Omental fat pad (tissue), 4 donors: ENCODE data around the gene C1QTNF12. TPM values are rescaled to one million over a fixed set of nuclear protein-coding genes. Genes with fewer than 3 reads are reported as not detected.

Experiments
- ATAC-seq: fragments of 150-250 bp; one replicate; pipeline ENCODE4 v1.9.1; 2016; ENCODE audit warnings: mild to moderate bottlenecking, moderate library complexity; ENCODE audit not compliant: low FRiP score
- DNase-seq: peaks from one replicate; pipeline ENCODE4 v3.0.0-alpha.2; 2019; ENCODE audit warnings: low spot score
- CTCF ChIP-seq, 3 donors: fragments of 450-650 bp; IDR thresholded peaks; one replicate each; pipeline ENCODE4 v1.5.1; 2016 to 2017; ENCODE audit warnings: antibody characterized with exemption in 3 of 3, mild to moderate bottlenecking in 3 of 3, moderate library complexity in 2 of 3
- total RNA-seq, 4 donors: library from RNA; depleted of rRNA; stranded (reverse); fragments of >200 nt; gene quantifications; one replicate each; pipeline ENCODE4 v1.1.0, GENCODE V29; 2016

Gene C1QTNF12
- total RNA-seq, 4 donors from 2014 or later, result 1.0 to 5.2 (median 1.8) TPM; not detected in 1

GRCh38 chr1:1231400-1232207, 14.9 kb downstream of the C1QTNF12 start, which contains the start of gene SDF4:
Gene SDF4, minus strand, starts transcription at chr1:1232001. Its CDS starts 3,229 bp downstream, at chr1:1228772.
- peak; percentile 79 for DNase-seq
- peak; percentile 92 for ATAC-seq
- no peak for TF ChIP-seq CTCF (IDR thresholded peaks at IDR 0.05)

GRCh38 chr1:1230656-1231399, 15.7 kb downstream of the C1QTNF12 start:
- no peak for DNase-seq
- ATAC-seq, result no peak
- TF ChIP-seq CTCF (IDR thresholded peaks at IDR 0.05), result no peak

- no peak for TF ChIP-seq CTCF (IDR thresholded peaks at IDR 0.05)
- DNase-seq (no peak), ATAC-seq (no peak)
Measured at GRCh38 chr1:1229770-1230169, 16.8 kb downstream of the C1QTNF12 start.

DNA sequence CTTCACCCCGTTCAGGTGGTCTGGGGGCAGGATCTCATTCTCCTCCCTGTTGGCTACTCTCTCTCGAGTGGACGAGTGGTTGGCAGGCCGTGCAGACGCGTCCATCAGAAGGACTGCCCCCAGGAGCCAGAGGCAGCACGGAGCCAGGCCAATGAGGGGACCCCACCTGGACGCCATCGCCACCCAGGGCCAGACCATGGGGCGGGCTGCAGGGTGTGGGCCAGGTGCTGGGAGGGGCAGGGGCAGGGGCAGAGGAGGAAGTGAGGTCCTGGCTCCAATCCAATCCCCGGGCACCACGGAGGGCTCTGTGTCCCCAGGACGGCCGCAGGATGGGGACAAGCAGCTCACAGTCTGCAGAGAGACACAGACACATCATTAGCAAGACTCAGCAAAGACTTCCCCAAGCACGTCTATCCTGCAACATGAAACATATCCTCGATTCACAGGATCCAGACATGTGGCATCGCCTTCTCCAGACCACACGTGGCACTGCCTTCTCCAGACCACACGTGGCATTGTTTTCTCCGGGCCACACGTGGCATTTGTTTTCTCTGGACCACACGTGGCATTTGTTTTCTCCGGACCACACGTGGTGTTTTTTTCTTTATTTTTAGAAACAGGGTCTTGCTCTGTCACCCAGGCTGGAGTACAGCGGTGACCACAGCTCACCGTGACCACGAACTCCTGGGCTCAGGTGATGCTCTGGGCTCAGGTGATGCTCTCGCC, 17.8 kb downstream of the C1QTNF12 start:
- DNase-seq, result no peak
- no peak for TF ChIP-seq CTCF (IDR thresholded peaks at IDR 0.05)
- ATAC-seq, result no peak

GRCh38 chr1:1228187-1228586, 18.3 kb downstream of the C1QTNF12 start:
- ATAC-seq, result no peak
- TF ChIP-seq CTCF (IDR thresholded peaks at IDR 0.05), result no peak
- no peak for DNase-seq

- no peak for DNase-seq
- no peak for ATAC-seq
- no peak for TF ChIP-seq CTCF (IDR thresholded peaks at IDR 0.05)
Measured at GRCh38 chr1:1227386-1227785, 19.1 kb downstream of the C1QTNF12 start.
